Esophagus muscularis mucosa (tissue), 4 donors: Measurements from ENCODE around the gene C9orf43.
"Not testable (repeated sequence)": the region's sequence is repeated elsewhere in the genome, so short reads cannot be mapped to it uniquely, and the experiment has no call there.

Experiments
- CTCF ChIP-seq, 3 experiments: fragments of 200-600 bp in 2 of 3; fragments of 450-650 bp in 1 of 3; sonication (generic) in 2 of 3; IDR thresholded peaks; one replicate each; pipeline ENCODE4 v1.5.1; 2017 to 2019; ENCODE audit warnings: antibody characterized with exemption in 3 of 3, mild to moderate bottlenecking in 2 of 3, moderate library complexity in 1 of 3
- EP300 ChIP-seq: sonication (generic); formaldehyde crosslinking; IDR thresholded peaks from one replicate; pipeline ENCODE4 v1.6.1; 2017; ENCODE audit warnings: antibody characterized with exemption
- POLR2A ChIP-seq: fragments of 450-650 bp; IDR thresholded peaks from one replicate; pipeline ENCODE4 v1.6.1; 2017; ENCODE audit warnings: antibody characterized with exemption, moderate library complexity, mild to moderate bottlenecking, low read depth
- POLR2AphosphoS5 ChIP-seq, 2 donors: sonication (generic); formaldehyde crosslinking; IDR thresholded peaks; one replicate each; pipeline ENCODE4 v1.6.1; 2017; ENCODE audit warnings: antibody characterized with exemption in 2 of 2

- not testable (repeated sequence) for TF ChIP-seq POLR2AphosphoS5 (IDR thresholded peaks at IDR 0.05); CTCF (IDR thresholded peaks at IDR 0.05); EP300; POLR2A
Observed at GRCh38 chr9:113437716-113438115, 27.2 kb downstream of the C9orf43 start.
